ENCODE results near the gene SCNN1G. TPM values are rescaled to one million over a fixed set of nuclear protein-coding genes. Genes with fewer than 3 reads are reported as not detected.

Gene SCNN1G
- total and polyA plus RNA-seq, 2 of the 4 experiments (the other 2 are of a cell fraction): not detected

- H4K5ac ChIP-seq (ENCODE audit: low read depth, low read length): no peak overlapping the region
- dilution Hi-C loops (cut with HindIII; ENCODE audit: low sequenced_read_pairs, unreplicated experiment): no loop called here
- no TSS peak for BruUV-seq (replicated peaks)
Measured at GRCh38 chr16:23225109-23225508, 42.6 kb downstream of the SCNN1G start.

More at GRCh38 chr16:23225109-23225508, 42.6 kb downstream of the SCNN1G start:
- Histone ChIP-seq H3K18ac (ENCODE audit: low read depth, low read length) (no peak overlapping the region), H3K14ac (replicated peaks; ENCODE audit: low read depth, low read length) (no peak overlapping the region), H3K4me2 (ENCODE audit: low read depth, low read length) (no peak overlapping the region), H3K27me3 (ENCODE audit: control insufficient read depth, insufficient read depth, low read length) (no peaks in the 10 kb centered on the region), H3K9me1 (ENCODE audit: insufficient read depth, low read length) (no peaks in the 10 kb centered on the region), H4K91ac (ENCODE audit: insufficient read depth, low read depth, low read length) (no peak overlapping the region), H4K20me1 (ENCODE audit: insufficient read depth, low read length) (no peaks in the 10 kb centered on the region), H3K4me1 (ENCODE audit: control insufficient read depth, insufficient read depth, low read length) (no peaks in the 10 kb centered on the region), H2BK5ac (ENCODE audit: low read depth, low read length, poor library complexity, severe bottlenecking) (peak overlapping the region; percentile 48), H3K56ac (ENCODE audit: extremely low read depth, insufficient read depth, low read length) (no peak overlapping the region), H2AK9ac (replicated peaks; ENCODE audit: low read depth, low read length, poor library complexity) (no peak overlapping the region), H2BK15ac (ENCODE audit: low read depth, low read length) (no peak overlapping the region), H2AK5ac (ENCODE audit: low read depth, low read length) (no peak overlapping the region), H3K4ac (ENCODE audit: low read depth, low read length) (no peak overlapping the region), H2BK120ac (ENCODE audit: low read depth, low read length) (no peak overlapping the region), H3K9me3 (ENCODE audit: control insufficient read depth, insufficient read depth, low read length) (no peaks in the 10 kb centered on the region), H2AFZ (replicated peaks; ENCODE audit: low read length, poor library complexity) (no peak overlapping the region), H3K9ac (ENCODE audit: low read depth, low read length) (no peak overlapping the region), H2BK20ac (ENCODE audit: low read depth, low read length) (no peak overlapping the region), H3K4me3 (ENCODE audit: insufficient read depth, low read depth, low read length) (no peak overlapping the region), H3K36me3 (ENCODE audit: control insufficient read depth, insufficient read depth, low read length) (no peaks in the 10 kb centered on the region), H3K23ac (ENCODE audit: low read depth, low read length) (no peak overlapping the region), H3K27ac (ENCODE audit: insufficient read depth, low read length) (no peak overlapping the region), H4K8ac (ENCODE audit: low read depth in 2 of 2, low read length in 2 of 2) (no peak overlapping the region), H3K79me1 (ENCODE audit: low read depth in 1 of 2, low read length in 2 of 2) (no peaks in the 10 kb centered on the region)
- WGBS, 2 experiments (ENCODE audit: extremely low coverage in 2 of 2, insufficient read length in 1 of 2): 49 to 100% methylated on average over 2 to 4 of the region's 4 CpGs
- in situ Hi-C loops (cut with MboI; ENCODE audit: low sequenced_read_pairs) (no loop called here), intact Hi-C loops (cut with micrococcal nuclease) (no loop called here)
- TF ChIP-seq RCOR1 (IDR thresholded peaks at IDR 0.05; ENCODE audit: insufficient replicate concordance, low read length): no peak
- no peak for ATAC-seq (ENCODE audit: low read depth)
- DNase-seq: no peak
- ChIA-PET CTCF (no interaction called here), POLR2A (ENCODE audit: unreplicated experiment) (no interaction called here)

Measured in IMR-90 (cell line).